ENCODE measurements around the gene MFAP2.

- TF ChIP-seq CTCF (IDR thresholded peaks at IDR 0.05) (no peak), EP300 (IDR thresholded peaks at IDR 0.05) (no peak)
Observed at GRCh38 chr1:16957731-16958130, 22.7 kb downstream of the MFAP2 start.
